ENCODE data around the gene GNAS-AS1.

GNAS-AS1 gene

GRCh38 chr20:58810116-58810878 lies 40.4 kb downstream of the GNAS-AS1 start:
- DNase-seq (ENCODE audit: low read depth in 2 of 2), result no peak

GRCh38 chr20:58808271-58809046 lies 42.2 kb downstream of the GNAS-AS1 start:
- DNase-seq (ENCODE audit: low read depth in 2 of 2), result no peak

DNA sequence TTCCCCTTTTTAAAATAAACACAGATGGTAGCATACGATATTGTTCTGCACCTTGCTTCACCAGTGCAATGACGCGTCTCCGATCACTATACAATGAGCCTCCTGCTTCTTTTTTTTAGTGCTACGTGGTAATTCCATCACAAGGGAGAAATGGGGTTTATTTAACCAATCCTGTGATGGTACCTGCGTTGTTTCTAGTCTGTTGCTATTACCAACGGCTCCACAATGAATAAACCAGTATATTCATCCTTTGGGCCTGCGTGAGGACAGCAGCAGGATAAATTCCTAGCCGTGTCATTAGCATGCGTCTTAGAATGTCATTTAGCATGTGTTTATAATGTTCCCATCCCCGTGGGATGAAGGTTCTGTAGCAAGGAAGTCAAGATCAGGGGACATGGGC lies 42.9 kb downstream of the GNAS-AS1 start:
- no peak for DNase-seq (ENCODE audit: low read depth in 2 of 2)

GRCh38 chr20:58803533-58803932 lies 47.2 kb downstream of the GNAS-AS1 start:
- DNase-seq (ENCODE audit: low read depth in 2 of 2), result no peak

- no peak for DNase-seq (ENCODE audit: low read depth in 2 of 2)
These were observed 48.6 kb downstream of the GNAS-AS1 start for GRCh38 chr20:58802061-58802460.

- DNase-seq (ENCODE audit: low read depth in 2 of 2), result no peak
These were observed 50.4 kb downstream of the GNAS-AS1 start for GRCh38 chr20:58800134-58800871.

DNA sequence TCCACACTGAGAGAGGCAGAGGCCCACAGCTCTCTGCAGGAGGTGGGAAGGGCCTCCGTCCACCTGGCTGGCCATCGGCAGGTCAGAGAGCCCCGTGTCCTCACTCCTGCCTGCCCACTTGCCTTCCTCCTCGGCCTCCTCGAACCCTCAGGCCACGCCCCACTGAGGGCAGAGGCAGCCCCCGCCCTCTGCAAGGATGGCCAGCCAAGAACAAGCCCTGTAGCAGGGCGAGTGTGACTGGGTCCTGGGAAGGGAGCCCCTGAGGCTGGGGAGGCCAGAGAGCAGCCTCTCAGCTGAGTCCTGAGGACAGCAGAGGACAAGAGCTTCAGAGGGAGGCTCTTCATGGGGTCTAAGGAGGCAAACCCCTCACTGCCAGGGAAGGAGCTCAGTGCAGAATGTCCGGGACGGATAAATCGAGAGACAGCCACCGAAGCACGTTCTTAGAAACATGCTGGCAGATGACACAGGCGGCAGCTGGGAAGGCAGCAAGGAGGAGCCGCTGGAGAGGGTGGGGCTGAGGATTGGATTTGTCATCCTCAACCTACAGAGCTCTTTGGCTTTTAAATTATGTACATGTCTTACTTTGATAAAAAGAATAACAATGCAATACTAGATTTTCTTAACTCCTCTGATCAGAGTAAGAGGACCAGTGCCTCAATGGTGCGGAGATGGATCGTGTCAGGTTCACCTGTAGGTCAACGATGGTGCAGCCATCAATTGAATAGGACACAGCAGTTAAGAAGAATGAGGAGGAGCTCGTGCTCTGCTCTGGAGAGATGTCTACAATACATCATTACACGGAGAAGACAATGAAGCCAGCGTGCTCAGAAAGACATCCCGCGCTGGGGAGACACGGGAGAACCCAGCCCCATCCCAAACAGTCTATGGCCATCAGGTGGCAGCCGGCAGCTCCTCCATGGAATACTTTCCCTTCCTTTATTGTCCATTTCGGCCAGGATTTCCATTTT lies 53.0 kb downstream of the GNAS-AS1 start:
- DNase-seq (ENCODE audit: low read depth in 2 of 2), result no peak

DNA sequence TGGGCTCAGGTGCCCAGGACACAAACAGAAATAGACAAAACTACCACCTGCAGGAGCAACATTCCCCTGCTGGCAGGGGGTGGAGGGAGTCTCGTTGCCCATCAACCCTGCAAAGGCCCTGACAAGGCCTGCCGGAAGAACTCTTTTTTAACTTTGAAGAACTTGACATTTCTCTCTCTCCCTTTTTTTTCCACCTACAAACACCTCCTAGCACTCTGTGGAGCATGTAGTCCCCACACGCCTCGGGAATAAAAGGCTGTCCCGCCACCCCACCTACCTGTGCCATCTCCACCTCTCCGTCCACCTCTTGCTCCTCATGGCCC lies 54.8 kb downstream of the GNAS-AS1 start:
- no peak for DNase-seq (ENCODE audit: low read depth in 2 of 2)

GRCh38 chr20:58795181-58795922 lies 55.4 kb downstream of the GNAS-AS1 start:
- no peak for DNase-seq (ENCODE audit: low read depth in 2 of 2)

- no peak for DNase-seq (ENCODE audit: low read depth in 2 of 2)
These were observed 56.1 kb downstream of the GNAS-AS1 start for GRCh38 chr20:58794510-58795180.

- DNase-seq (ENCODE audit: low read depth in 2 of 2), result no peak
These were observed 56.9 kb downstream of the GNAS-AS1 start for GRCh38 chr20:58793512-58794420.

GRCh38 chr20:58792426-58792825 lies 58.3 kb downstream of the GNAS-AS1 start:
- no peak for DNase-seq (ENCODE audit: low read depth in 2 of 2)

- no peak for DNase-seq (ENCODE audit: low read depth in 2 of 2)
These were observed 59.4 kb downstream of the GNAS-AS1 start for GRCh38 chr20:58791286-58791685.

- no peak for DNase-seq (ENCODE audit: low read depth in 2 of 2)
These were observed 60.2 kb downstream of the GNAS-AS1 start for GRCh38 chr20:58790454-58790853.

DNA sequence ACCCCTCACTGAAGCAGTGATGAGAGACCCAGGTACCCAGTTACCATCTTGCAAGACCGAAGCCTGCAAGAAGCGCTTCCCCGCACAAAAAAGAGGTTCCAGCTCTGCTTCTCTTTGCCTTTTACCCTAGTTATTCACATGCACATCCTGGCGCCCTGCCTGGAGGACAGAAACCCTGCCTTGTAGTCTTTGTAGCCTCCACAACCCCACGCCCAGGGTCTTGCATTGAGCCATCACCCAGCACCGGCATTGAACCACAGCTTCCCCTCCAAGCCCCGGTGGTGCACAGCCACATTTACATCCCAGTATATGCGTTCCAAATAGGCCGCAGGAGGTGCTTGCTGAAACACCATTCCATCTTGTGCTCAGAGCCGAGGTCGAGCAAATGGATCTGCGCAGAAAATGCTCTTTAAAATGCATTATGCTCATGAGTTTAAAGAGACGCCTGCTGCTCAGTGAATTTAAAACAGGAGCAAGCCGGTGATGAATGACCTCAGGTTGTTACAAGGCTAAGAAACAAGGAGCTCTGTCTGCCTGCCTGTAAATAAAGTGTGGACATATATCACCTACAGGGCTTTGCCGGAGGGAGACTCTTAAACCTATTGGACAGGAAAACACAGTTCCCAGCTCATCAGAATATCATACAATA lies 61.7 kb downstream of the GNAS-AS1 start:
- DNase-seq (ENCODE audit: low read depth in 2 of 2), result no peak

GRCh38 chr20:58787211-58788005 lies 63.3 kb downstream of the GNAS-AS1 start:
- DNase-seq (ENCODE audit: low read depth in 2 of 2), result no peak

DNA sequence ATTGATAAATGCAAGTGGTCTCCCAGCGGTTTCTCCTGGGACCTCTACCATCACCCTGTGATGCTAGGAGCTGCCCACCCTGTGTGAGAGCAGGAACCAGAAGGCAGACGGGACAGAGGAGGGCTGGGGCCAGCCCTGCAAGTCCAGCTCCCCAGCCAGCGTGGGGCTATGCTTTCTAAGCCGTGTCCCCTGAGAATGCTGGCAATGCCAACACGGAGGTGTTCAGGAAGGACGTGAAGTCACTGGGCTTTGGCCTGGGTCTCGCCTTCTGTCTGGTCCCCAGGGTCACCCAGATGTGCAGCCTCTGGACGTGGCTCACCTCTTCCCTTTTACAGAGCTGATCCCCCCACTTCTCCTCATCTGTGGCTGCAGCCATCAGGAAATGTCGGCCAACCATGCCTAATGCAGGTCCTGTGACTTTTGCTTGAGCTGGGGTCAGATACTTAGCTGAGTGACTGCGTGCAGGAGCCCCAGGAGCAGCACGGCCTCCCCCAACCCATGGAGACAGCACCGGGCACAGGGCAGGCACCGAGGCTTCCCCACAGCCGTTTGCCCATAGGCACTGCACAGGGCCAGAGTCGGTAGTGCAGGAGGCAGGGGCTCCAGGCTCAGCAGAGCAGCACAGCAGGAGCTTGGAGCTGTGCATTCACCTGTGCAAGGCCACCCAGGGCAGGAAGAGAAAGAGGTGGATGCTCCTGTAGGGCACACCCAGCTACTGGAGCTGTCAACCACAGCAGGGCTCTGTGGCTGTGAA lies 66.2 kb downstream of the GNAS-AS1 start:
- no peak for DNase-seq (ENCODE audit: low read depth in 2 of 2)

Measured in fibroblast of skin of left biceps (primary cell).